OCI-LY7 (cell line): Measurements from ENCODE around the gene POLR2M.

Experiments
- CTCF ChIP-seq: fragments of 200-600 bp; sonication (generic); conservative IDR thresholded peaks from 2 replicates; pipeline ENCODE4 v1.5.1; 2014; ENCODE audit warnings: mild to moderate bottlenecking, antibody characterized with exemption, low read length, moderate library complexity, mixed read lengths
- EZH2phosphoT487 ChIP-seq: fragments of 200-600 bp; sonication (generic); IDR thresholded peaks from 2 replicates; pipeline ENCODE4 v1.6.1; 2018; ENCODE audit warnings: low read depth, borderline replicate concordance, mild to moderate bottlenecking, mixed run types, antibody characterized with exemption, low read length, moderate library complexity, mixed read lengths

GRCh38 chr15:57746786-57747185 lies 40.3 kb downstream of the POLR2M start:
- no peak for TF ChIP-seq CTCF
- no peak for TF ChIP-seq EZH2phosphoT487
